NOMO-1 treated with DMSO at 0.1 percent for 48 hours (cell line): ENCODE measurements around the gene SLC8A2.
"Not testable (repeated sequence)": the region's sequence is repeated elsewhere in the genome, so short reads cannot be mapped to it uniquely, and the experiment has no call there.

Experiments
- DNase-seq: peaks from one replicate; lab custom pipeline; 2025; ENCODE audit not compliant: unreplicated experiment; lab: John Stamatoyannopoulos, UW

Gene SLC8A2

DNA sequence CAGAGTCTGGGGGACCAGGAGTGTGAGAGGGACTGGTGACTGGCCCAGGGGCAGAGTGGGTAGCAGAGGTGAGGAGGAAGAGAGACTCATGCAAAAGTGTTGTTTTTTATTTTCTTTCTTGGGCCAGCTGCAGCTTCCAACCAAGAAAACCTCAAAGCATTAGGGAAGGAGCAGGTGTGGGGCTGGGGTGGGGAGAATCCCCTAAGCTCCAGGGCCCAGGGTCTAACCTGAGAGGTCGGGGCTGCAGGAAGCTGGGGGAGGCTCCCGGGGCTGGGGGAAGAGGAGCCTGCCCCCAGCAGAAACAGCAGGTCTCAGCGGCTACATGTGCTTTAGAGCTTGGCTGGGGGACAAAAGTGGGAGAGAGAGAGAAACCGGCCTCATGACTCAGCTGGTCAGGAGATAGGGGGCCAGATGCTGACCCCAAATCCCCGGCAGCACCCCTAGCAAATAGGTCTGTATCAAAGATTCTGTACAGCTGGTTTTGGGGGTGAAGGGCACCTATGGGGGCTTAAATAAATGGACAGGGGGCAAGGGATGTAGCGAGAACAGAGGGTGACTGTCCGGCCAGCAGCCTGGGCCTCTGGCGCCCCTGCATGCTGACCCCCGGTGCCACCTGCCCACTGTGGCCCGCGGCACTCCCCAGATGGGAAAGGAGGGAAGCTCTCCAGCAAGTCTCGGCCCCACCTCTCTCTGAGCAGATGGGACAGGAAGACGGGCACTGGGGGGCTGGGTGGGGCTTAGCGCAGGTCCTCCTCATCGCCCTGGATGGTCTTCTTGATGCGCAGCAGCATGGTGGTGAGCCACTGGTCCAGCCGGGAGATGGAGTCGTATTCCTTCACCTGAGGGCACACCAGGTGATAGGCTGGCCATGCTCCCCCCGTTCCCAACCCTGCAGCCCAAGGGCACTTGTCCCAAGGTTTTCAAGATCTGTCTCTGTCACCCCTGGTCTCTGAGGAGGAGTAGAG is 16.1 kb upstream of the SLC8A2 start:
- no peak for DNase-seq

DNA sequence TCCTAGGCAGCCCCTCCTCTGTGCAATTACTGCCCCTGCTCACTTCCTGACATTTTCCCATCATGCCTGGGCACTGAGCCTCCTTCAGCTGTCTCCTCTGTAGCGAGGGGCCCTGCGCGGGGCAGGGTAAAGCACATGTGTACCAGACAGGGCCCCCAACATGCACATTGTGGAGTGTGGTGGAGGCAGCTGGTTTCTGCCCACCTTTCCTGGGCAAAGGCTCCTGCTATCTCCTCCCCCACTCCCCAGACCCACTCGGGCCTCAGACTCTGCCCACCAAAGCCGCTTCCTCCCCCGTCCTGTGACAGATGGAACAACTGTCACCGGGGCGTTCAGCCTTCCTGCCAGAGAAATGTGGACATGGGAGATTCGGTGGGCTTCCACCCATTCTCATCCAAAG is 15.2 kb upstream of the SLC8A2 start:
- DNase-seq: no peak

DNA sequence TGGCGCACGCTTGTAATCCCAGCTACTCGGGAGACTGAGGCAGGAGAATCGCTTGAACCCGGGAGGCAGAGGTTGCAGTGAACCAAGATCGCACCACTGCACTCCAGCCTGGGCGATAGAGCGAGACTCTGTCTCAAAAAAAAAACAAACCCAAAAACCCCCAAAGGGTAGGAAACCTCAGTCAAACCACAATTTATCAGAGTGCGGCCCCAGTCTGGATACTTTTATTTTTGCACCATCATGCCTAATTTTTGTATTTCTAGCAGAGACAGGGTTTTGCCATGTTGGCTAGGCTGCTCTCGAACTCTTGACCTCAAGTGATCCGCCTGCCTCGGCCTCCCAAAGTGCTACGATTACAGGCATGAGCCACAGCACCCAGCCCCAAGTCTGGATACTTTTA is 14.5 kb upstream of the SLC8A2 start:
- DNase-seq: not testable (repeated sequence)

DNA sequence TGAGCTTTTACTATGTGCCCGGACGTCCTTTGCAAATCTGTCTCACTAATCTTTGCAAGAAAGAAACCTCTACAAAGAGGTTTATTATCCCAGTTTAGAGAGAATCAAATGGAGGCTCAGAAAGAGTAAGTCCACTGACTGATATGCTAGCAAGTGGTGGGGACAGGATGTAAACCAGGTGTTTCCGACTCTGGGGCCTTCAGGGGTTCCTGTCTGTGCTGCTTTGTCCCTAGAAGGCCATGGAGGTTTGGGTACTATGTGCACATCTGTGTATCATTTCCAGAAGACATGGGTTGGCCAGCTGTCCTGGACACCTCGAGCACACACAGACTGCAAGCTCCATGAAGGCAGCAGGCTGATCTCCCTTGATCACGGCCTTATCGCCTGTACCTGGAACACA is 13.5 kb upstream of the SLC8A2 start:
- no peak for DNase-seq

DNA sequence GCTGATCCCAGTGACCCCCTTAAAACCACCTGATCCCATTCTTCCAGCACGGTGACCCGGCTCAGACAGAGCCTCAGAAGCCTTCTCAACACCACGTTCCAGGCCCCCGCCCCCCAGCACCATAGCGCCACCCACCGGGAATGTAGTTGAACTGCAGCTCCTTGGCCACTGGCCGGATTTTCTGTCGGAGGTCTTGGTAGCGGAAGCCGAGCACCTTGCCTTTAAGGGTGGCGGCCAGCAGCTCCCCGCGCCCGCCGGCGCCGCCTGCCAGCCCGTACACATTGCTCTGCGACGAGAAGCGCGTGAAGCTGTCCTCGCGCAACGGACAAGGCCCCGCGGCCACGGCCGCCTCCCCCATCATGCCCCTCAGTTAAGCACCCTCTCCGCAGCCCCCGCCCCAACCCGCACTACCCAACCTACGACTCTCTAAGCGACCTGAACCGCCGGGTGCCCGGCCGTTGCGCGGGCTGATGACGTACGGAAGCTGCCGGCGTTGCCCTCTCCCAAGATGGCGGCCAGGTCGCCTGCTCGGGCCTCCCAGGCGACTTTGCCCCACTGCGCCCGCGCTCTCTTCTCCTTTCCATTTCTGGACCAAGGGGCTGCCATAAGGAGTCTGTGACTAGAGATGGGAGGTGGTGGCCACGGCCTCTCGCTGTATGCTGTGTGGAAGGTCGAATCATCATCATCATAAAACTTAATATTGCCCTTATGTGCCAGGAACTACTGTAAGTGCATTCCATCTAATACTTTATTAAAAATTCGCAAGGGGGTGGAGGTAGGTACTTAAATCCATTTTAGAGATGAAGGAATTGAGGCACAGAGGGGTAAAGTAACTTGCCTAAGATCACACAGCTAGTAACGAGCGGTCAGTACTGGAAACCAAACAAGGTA is 12.4 kb upstream of the SLC8A2 start, which contains the start of gene KPTN:
Gene KPTN (minus strand): TSS at position 420 of the 891 bp plus-strand sequence. CDS start 59 bp downstream, at position 361.
- DNase-seq: peak; percentile 80

DNA sequence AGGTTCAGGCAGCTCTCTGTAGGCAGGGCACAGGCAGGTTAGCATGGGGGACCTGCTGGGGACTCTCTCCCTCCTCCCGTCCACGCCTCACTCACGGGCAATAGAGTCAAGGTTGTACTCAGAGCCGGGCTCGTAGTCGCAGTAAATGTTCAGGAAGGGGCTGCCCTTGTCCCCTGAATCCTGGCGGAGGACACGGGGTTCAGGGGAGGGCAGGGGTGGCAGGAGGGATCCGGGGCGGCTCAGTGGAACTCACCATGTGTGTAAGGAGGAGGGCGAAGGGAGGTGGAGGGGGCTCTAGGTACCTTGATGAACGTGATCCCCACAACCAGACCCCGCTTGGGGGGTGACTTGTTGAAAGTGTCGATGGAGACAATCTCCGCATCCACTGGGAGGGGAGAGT is 11.5 kb upstream of the SLC8A2 start:
- no peak for DNase-seq

DNA sequence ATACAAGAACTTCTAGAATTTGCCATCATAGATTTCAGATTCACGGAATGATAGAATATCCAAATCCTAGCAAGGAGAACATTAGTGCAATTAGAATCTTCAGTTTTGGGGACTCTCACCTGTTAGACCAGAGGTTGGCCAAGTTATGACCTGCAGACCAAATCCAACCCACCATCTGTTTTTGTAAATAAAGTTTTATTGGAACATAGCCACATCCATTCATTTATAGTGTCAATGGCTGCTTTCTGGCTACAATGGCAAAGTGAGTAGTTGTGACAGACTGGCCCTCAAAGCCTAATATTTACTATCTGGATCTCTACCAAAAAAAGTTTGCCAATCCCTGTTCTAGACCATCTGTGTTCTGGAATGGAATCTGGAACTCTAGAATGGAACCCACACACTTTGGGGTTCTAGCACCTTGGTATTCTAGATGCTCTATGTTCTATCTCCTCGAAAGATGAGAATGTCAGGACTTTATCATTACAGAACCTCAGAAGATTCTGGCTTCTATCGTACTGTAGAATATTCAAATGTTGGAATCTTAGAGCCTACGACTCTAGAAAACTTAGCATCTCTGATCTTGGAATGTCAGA is 9.9 kb upstream of the SLC8A2 start:
- no peak for DNase-seq

DNA sequence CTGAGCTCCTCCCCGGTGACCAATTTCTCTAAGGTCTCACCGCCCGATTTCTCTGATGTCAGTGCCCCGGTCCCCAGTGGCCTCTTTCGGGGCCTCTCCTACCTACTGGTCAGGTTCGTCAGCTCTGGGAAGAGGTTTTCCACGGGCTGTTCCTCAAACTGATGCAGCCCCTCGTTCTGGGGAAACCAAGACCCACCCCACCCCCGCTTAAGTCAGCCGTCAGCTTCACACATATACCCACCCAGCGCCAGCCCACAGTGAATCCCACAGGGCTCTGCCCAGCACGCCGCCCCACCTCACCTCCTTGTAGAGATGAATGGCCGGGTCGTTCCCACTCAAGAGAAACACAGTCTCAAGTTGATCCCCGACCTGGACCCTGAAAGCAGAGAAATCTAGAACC is 9.0 kb upstream of the SLC8A2 start:
- no peak for DNase-seq

DNA sequence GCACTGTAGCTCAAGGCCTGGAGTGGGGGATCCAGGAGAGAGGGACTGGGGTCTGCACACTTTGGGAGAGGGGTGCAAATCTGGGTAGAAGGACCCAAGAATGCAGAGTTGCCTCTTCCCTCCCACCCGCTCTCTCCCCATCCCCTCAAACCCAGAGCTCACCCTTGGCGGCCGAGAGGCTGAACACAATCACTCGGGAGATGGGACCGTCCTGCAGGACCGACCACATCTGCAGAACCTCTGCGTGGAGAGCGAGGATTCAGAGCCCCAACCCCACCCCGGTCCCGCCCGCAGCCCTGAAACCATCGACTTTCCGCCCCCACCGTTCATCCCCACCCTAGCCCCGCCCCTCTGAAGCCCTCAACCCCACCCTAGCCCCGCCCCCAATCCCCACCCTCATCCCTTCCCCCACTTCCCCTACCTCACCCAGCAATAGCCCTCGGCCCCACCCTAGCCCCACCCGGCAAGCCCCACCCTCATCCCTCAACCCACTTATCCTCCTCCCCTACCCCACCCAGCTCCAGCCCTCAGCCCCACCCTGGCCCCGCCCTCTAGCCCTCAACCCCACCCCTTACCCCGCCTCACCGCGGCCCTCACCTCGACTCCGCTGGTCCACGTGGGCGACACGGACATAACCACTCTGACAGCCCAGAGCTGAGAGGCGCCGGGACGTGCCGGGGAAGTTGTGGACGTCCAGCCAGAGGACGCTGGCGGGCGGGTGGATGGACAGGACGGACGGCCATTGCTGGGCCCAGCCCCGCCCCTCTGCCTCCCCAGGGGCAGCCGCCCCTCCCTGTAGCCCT is 8.2 kb upstream of the SLC8A2 start:
- no peak for DNase-seq

DNA sequence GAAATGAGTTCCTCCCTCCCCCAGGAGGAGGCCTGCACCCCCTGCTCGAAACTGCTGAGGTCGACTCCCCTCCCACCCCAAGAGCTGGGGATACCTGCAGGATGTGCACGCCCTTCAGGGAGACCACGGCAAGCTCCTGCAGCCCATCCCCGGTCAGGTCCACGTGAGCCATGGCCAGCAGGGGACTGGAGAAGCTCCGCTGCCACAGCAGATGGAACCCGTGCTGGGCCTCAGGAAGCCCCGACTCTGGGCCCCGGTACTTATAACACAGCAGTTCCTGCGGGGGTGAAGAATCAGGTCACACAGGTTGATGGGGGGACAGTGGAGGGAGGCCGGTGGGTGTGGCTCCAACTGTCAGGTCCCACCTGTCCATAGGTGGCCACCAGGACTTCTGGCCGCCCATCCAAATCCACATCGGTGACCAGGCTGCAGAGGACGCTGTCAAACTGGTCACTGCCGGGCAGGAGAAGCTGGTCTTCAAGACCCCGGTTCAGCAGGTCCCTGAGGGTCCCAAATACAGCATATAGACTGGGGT is 4.8 kb upstream of the SLC8A2 start:
- no peak for DNase-seq

DNA sequence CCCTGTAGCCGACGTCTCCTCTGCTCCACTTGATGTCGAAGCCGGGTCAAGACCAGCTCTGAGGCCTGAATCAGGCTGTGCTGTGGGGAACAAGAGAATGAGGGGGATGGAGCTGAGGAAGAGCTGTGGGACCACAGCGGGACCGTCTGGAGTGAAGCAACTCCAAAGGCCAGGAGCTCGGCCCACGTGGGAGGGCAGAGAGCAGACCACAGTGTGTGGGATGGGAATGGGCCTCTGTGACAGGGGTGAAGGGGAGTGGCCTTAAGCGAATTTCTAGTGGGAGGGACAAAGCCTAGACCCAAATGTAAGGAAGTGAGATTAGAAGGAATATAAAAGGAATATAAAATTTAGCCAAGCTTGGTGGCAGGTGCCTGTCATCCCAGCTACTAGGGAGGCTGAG is 3.8 kb upstream of the SLC8A2 start:
- no peak for DNase-seq

DNA sequence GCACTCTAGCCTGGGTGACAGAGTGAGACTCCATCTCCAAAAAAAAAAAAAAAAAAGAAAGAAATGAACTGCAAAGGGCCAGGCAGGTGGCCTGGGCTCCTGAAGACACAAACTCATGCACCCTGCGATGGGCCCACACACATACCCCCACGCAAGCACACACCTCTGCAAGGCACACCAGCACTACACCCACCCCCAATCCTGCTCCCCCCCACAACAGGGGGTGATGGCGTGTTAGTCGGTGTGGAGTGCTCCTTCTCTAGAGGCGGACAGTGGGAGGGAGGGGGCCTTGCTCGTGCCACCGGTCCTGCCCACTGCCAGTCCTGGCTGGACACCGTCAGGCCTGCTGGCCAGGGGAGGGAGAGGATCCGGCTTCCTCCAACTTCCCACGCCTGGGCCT is 1.6 kb upstream of the SLC8A2 start:
- DNase-seq: no peak

DNA sequence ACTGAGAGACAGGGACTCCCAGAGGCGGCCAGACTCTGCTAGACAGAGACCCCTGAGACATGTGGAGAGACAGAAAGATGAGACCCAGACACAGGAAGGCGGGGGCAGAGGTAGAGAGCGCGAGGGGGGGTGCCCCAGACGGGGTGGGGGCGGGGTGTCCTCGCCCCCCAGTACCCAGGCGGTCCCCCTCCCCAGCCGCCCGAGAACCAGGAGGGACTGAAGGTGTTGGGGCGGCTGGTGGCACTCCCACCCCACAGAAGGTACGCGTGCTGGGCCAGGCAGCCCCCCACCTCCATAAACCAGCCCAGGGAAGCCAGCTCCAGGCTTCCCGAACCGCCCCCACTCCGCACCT is 336 bp downstream of the SLC8A2 start:
- no peak for DNase-seq

DNA sequence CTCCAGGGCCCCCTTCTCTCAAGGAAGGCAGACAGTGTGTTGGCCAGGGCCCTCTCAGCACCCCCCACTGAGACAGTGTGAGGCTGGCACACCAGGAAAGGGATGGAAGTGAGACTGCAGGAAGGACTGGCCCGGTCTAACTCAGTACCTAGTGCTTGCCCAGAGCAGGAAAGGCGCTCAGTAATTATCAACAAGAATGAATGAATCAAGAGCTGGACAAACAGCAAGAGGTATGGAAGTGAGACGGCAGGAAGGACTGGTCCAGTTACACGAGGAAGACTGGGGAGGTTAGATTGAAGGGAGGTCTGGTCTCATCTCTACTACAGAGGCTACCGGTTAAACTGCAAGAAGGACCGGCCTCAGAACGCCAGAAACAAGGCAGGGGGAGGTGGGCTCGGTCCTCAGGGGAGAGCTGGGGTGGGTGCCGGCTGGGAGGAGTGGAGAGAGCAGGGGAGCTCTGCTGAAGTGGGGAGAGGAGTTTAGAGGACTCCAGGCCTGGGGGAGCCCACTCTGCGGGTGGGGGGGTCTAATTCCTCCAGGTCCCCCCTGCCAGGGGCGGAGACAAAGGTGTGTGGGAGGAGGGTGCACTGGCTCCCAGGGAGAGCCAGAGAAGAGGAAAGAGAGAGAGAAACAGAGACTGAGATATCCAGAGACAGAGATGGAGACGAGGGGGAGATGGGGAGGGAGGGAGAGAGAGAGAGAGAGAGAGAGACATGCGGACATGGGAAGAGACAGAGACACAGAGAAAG is 1.1 kb downstream of the SLC8A2 start:
- DNase-seq: no peak

DNA sequence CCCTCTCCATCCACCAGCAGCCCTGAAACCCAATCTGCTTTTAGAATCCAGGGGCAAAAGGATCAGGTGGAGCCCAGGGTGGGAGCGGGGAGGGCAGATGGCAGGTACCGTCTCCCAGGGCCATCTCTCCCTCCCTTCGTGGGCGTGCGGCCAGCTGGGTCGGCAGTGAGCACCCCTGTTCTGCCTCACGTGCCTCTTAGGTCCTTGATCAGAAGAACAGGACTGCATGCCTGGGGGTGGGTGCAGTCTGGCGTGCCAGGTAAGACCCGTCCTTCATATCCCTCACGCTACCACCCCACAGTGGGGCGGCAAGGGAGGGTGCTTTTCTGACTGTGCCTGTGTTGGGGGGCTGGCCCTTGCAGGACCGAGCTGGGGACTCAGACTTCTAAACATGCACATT is 2.0 kb downstream of the SLC8A2 start:
- DNase-seq: no peak

DNA sequence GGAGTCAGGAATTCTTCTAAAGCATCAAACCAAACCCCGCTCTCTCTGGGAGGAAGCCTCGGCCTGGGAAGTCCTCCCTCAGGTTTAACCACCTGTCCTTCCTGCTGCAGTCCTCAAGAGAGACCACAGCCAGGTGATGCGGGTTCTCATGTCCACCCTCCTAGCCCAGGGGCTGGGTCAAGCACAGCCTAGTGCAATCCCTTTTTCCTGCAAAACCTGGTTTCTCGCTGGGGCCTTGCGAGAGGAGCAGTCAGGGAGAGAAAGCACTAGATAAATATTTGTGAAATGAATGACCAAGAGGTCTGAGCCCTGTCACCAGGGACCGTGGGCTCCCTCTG is 2.4 kb downstream of the SLC8A2 start:
- no peak for DNase-seq

DNA sequence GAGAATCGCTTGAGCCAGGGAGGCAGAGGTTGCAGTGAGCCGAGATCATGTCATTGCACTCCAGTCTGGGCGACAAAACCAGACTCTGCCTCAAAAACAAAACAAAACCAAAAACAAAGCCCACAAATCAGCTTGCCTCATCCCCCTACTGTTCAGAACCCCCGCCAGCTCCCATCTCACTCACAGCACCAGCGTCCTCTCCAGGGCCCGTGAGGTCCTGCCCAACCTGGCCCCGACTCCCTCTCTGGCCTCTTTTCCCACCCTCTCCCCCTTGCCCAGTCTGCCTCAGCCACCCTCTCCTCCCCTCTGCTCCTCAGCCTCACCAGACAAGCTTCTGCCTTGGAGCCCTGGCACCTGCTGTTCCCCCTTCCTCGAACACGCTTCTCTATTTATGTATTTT is 3.8 kb downstream of the SLC8A2 start:
- DNase-seq: no peak

DNA sequence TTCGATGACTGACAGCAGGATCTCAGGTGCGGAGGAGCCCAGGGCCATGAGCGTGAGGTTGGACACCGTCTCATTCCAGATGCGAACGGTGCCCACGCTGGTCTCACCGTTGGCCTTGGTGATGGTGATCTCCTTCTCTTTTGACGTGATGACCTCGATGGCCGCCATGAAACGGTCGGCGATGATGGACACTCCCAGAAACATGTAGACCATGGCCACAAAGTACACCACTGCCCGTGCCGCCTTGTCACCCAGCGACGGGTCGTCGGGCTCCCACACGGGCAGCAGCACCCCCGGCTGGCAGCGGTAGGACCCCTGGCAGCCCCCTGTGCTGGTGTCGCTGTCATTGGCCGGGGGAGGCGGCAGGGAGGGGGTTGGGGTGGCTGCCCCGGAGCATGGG is 5.7 kb downstream of the SLC8A2 start:
- no peak for DNase-seq

DNA sequence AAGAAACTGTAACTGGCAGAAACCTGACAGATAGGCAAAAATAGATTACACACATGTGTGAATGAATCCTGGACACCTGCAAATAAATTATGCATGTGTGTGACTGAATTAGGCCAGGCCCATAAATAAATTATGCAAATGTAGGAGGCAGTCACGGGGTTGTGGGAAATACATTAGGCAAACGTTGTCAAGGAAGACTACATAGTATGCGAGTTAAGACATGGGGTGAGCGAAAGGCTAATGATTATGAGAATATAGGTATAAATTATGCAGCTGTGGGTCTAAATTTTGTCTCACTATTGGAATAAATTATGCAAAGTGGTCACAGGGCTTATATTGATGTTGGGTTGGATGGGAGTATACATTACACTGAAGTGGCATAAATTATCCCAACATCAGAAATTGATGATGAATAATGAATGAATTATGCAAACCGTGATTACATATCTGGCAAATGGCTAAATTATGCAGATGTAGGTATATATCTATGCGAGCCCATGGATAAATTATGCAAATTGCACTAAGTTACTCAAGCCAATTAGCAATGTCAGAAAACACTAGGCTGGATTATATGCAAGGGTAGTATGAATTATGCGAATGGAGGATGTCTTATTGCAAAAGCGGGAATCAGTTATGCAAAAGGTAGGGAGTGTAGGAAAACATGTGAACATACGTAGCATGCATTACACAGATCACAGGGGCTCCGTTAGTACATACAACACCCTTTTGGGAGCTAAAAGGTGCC is 6.8 kb downstream of the SLC8A2 start:
- DNase-seq: no peak
